Measurements from ENCODE around the gene LIMS1. TPM values are rescaled to one million over a fixed set of nuclear protein-coding genes. Genes with fewer than 3 reads are reported as not detected.
"Not testable (repeated sequence)": the region's sequence is repeated elsewhere in the genome, so short reads cannot be mapped to it uniquely, and the experiment has no call there.

The LIMS1 gene
- total RNA-seq, 1 donor from 2014 or later: 491 TPM

DNA sequence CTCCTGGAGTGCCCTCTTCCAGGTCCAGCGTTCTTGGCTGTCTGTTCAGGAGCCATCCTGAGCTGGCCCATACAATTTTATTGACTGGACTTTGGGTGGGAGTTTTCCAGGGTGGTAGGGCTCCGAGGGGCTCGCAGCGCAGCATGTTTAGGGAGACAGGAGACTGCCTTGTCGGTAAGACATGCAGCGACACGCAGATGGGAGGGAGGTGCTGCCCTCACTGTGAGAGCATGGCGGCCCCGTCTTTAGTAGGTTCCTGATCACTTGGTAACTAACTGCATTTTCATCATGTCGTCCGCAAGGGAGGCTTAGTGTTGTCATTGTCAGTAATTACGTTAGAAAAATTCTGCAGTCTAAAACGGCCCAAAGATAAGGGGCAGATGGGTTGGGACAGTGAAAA, 121.0 kb downstream of the LIMS1 start:
- not testable (repeated sequence) for DNase-seq (ENCODE audit: extremely low read depth, low read depth, low spot score)

DNA sequence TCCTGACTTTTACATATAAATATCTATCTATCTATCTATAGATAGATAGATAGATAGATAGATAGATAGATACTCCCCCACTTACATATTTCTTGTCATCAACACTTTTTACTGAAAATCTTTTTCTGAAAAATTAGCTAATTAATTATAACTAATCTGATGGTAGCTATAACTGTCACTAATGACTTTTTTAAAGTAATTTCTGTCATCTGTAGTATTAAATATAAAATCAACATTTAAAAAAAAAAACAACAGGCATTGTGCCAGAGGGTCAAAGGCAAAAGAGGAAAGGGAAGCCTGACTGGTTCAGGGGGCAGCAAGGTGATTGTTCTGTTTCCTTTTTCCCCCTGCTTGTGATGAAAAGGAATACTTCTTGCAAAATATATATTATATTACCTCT, 122.0 kb downstream of the LIMS1 start:
- DNase-seq (ENCODE audit: extremely low read depth, low read depth, low spot score): not testable (repeated sequence)

- not testable (repeated sequence) for DNase-seq (ENCODE audit: extremely low read depth, low read depth, low spot score)
These were observed 123.2 kb downstream of the LIMS1 start for GRCh38 chr2:108657517-108657916.

DNA sequence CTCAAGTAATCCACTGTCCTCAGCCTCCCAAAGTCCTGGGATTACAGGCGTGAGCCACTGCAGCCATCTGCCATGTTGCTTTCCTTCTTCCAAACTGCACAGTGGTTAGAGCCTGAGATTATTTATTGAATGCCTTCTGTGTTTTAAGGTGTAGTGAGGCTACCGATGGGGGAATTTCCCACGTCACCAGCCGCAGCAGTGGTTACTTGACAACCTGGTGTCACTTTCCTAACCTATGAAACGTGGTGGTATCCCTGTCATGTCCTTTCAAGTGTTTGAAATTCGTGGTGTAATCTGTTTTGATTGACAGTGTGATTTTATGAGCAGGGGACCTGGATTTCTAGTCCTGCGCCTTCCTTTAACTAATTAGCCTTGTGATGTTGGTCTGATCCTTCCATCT, 124.3 kb downstream of the LIMS1 start:
- DNase-seq (ENCODE audit: extremely low read depth, low read depth, low spot score): not testable (repeated sequence)

- not testable (repeated sequence) for DNase-seq (ENCODE audit: extremely low read depth, low read depth, low spot score)
These were observed 127.2 kb downstream of the LIMS1 start for GRCh38 chr2:108661493-108661892.

- not testable (repeated sequence) for DNase-seq (ENCODE audit: extremely low read depth, low read depth, low spot score)
These were observed 127.9 kb downstream of the LIMS1 start for GRCh38 chr2:108662207-108662612.

GRCh38 chr2:108663346-108663745, 129.1 kb downstream of the LIMS1 start:
- not testable (repeated sequence) for DNase-seq (ENCODE audit: extremely low read depth, low read depth, low spot score)

- DNase-seq (ENCODE audit: extremely low read depth, low read depth, low spot score): not testable (repeated sequence)
These were observed 129.8 kb downstream of the LIMS1 start for GRCh38 chr2:108664089-108664488.

DNA sequence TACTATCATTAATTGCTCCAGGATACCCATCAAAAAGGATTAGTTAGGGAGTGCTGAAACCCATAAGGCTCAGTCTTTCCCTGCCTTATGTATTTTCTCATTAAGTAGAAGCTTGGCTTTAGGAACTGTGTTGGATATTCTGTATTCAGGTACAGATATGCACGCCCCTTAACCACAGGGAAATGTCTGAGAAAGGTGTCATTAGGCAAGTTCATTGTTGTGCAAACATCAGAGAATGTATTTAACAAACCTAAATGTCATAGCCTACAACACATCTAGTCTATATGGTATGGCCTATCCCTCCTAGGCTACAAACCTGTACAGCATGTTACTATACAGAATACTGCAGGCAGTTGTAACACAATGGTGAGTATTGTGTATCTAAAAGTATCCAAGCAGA, 130.7 kb downstream of the LIMS1 start:
- DNase-seq (ENCODE audit: extremely low read depth, low read depth, low spot score): not testable (repeated sequence)

- not testable (repeated sequence) for DNase-seq (ENCODE audit: extremely low read depth, low read depth, low spot score)
These were observed 131.7 kb downstream of the LIMS1 start for GRCh38 chr2:108665975-108666374.

GRCh38 chr2:108667140-108667539, 132.9 kb downstream of the LIMS1 start:
- not testable (repeated sequence) for DNase-seq (ENCODE audit: extremely low read depth, low read depth, low spot score)

DNA sequence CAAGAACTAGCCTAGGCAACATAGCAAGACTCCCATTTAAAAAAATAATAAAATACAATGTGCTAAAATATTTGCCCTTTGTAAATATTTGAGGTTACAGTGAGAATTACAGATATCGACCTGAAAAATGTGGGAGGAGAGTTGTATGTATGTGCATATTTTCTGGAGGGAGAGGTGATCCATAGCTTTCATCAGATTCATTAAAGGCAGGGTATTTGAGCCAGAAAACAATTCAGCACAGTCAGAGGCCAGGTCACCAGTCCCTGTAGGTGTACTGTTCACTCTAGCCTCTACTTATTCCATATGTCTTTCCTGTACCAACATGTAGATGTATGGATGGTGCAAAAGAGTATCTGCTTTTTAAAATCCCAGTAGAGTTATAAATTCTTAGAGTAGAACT, 136.0 kb downstream of the LIMS1 start:
- DNase-seq (ENCODE audit: extremely low read depth, low read depth, low spot score): not testable (repeated sequence)

DNA sequence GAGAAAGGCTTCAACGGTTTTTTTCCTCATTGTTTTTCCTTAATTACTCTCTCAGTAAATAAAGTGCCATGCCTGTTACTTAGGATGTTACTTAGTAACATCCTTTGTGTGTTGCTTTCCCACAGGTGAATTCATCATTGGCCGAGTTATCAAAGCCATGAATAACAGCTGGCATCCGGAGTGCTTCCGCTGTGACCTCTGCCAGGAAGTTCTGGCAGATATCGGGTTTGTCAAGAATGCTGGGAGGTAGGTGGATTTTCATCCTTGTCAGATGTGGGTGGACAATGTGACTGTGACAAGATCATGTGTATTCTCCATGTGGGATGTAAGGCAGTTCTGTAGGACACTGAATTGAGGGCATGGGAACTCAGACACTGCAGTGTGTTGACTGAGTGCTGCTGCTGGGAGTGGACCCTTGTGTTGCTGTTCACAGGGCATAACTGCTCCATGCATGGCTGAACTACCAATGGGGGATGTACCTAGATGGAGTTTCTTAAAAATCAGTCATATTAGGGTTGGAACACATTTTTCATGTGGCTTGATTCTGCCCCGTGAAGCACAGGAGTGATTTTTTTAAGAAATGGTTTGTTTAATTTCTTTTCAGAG, 138.0 kb downstream of the LIMS1 start:
- DNase-seq (ENCODE audit: extremely low read depth, low read depth, low spot score): not testable (repeated sequence)

- not testable (repeated sequence) for DNase-seq (ENCODE audit: extremely low read depth, low read depth, low spot score)
These were observed 142.3 kb downstream of the LIMS1 start for GRCh38 chr2:108676522-108676921.

DNA sequence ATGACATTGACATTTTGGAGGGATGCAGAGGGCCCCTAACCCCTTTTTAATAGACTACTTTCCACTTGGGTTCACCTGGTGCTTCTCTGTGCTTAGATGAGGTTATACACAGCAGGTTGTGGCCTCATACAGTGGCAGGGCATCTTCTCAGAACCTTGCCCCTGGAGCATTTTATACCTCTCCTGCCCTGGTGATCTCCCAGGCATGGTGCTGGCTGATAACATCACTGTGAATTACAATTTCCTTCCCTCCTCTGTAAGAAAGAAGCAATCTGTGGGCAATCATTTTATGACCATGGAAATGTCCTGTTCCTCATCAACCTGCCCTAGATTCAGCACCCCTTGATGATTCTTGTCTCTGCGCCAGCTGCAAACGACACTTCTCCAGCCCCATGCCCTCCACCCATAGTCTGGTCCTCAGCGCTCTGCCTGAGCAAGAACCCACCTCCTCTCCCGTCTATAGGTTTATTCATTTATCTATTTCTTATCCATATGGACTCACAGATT, 143.0 kb downstream of the LIMS1 start:
- DNase-seq (ENCODE audit: extremely low read depth, low read depth, low spot score): not testable (repeated sequence)

DNA sequence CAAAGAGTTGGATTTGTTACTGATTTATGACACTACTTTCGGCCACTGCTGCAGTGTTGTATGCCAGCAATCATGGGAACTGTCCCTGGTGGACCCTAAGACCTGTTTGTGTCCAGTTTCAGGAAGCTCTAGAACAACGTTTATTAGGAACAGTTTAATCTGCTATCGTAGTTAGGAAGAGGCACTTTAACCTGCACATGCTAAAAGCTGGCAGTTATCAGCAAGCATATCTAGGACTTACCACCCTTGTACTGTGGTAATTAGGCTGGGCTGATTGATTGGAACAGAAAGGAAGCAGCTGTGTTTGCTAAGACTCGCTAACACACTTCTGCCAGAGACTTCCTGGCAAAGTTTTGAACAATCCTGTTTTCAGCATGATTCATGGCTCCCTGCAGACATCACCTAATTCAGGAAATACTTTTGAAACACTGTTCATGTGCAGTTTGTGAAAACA, 144.0 kb downstream of the LIMS1 start:
- DNase-seq (ENCODE audit: extremely low read depth, low read depth, low spot score): peak; percentile 81

GRCh38 chr2:108680805-108681204, 146.5 kb downstream of the LIMS1 start:
- DNase-seq (ENCODE audit: extremely low read depth, low read depth, low spot score): not testable (repeated sequence)

DNA sequence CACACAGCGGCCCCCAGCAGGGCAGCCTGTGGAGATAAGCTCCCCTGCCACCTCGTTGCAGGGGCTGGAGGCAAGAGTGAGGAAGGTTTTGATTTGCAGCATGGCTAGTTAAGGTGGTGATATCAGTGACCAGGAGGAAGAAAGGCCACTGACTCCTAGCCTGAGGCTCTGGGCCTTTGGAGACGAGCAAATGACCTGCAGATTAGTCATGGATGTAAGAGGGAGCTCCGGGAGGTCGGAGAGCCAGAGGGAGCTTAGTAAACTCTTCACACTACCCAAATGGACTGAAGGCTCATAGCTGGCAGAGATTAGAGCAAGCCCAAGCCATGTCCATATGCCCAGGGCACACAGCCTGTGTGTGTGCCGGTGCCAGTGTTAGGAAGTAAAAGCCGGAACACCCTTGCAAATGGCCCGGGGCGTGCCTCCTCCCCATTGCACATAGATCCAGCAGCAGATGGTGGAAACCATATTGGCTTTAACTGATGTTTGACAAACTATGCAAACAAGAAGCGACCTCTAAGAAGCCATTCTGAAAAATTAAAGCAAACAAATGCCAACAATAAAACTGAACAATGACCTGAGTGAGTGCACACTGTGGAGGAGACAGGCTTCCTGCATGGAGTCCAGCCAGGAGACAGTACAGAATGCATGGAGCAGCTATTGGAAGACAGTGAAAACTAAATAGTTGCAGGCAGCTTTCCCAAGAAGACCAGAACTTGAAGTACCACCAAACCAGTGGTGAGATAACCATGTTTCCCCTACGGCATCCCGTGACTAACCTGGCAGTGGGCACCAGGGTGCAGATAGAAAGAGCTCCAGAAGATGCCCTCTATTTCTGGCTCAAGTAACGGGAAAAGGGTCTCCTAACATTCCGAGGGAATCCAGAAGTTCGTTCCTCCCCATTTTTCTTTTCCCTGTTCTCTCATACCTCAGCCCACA, 154.8 kb downstream of the LIMS1 start:
- not testable (repeated sequence) for DNase-seq (ENCODE audit: extremely low read depth, low read depth, low spot score)

GRCh38 chr2:108690001-108690400, 155.7 kb downstream of the LIMS1 start:
- not testable (repeated sequence) for DNase-seq (ENCODE audit: extremely low read depth, low read depth, low spot score)

DNA sequence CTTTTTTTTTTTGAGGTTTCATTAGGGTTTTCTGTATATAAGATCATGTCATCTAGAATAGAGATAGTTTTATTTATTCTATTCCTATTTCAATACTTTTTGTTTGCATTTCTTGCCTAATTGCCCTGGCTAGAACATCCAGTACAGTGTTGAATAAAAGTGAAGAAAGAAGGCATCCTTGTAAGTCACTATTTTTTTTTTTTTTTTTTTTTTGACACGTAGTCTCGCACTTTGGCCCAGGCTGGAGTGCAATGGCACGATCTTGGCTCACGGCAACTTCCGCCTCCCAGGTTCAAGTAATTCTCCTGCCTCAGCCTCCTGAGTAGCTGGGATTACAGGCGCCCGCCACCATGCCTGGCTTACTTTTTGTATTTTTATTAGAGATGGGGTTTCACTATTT, 157.2 kb downstream of the LIMS1 start:
- DNase-seq (ENCODE audit: extremely low read depth, low read depth, low spot score): no peak

- no peak for DNase-seq (ENCODE audit: extremely low read depth, low read depth, low spot score)
These were observed 166.9 kb downstream of the LIMS1 start for GRCh38 chr2:108701208-108701607.

Measured in glomerular endothelial cell (primary cell).